Left cardiac atrium (tissue), 4 donors: ENCODE results near the gene AUTS2. TPM values are rescaled to one million over a fixed set of nuclear protein-coding genes. Genes with fewer than 3 reads are reported as not detected.
A peak's percentile ranks its signal among the peaks of the same experiment; 100 is the strongest.

Experiments
- ATAC-seq, 2 donors: fragments of 200-7000 bp; cut with Tn5 transposase; one replicate each; pipeline ENCODE4 v1.9.1; 2020; ENCODE audit warnings: mild to moderate bottlenecking in 2 of 2, moderate library complexity in 2 of 2
- DNase-seq: peaks from one replicate; pipeline ENCODE4 v3.0.0-alpha.2; 2020
- intact Hi-C, 2 donors: fragments of 100-400 bp; cut with DNase I; formaldehyde crosslinking; loops; one replicate each; pipeline versions ENCODE4 v1.14.1 to v1.15.1; 2022 to 2023
- total RNA-seq, 2 donors: library from RNA; stranded (reverse); fragmentation: NEBNext Ultra II Directional; extraction: Animal tissue kit (Norgen Biotek cat#: 25700); gene quantifications; one replicate each; pipeline ENCODE4 v1.2.1, GENCODE V29; 2021
- donor health status: DM: no; HTN: yes; CAD: no.
- donor health status: DM: no; HTN: yes; CAD: no; lungs with severe emphysema.
- donor health status: DM: yes; HTN: yes; CAD: no.
- donor health status: Dilated cardiomyopathy.

The AUTS2 gene
- total RNA-seq, 2 donors from 2014 or later = 10.5 to 15.2 TPM

DNA sequence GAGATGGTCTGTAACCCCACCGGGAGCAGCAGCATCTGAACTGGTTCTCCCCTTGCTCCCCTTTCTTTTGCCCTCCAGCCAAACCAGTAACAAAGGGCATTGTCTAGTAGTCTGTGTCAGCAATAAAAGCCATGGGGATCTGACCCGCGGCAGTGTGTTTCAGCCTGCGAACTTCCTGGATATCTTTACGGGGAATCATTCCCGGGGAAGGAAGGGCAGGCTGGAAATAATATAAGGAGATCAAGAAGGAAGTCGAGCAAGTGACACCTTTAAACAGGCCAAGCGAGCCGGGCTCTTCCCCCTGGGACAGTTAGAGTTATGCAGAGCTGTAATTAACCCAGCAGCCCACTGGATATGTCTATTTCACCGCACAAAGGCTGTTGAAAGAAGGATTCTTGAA is 872.5 kb downstream of the AUTS2 start:
- ATAC-seq (no peak), DNase-seq (no peak)
- intact Hi-C loops = no loop called here

DNA sequence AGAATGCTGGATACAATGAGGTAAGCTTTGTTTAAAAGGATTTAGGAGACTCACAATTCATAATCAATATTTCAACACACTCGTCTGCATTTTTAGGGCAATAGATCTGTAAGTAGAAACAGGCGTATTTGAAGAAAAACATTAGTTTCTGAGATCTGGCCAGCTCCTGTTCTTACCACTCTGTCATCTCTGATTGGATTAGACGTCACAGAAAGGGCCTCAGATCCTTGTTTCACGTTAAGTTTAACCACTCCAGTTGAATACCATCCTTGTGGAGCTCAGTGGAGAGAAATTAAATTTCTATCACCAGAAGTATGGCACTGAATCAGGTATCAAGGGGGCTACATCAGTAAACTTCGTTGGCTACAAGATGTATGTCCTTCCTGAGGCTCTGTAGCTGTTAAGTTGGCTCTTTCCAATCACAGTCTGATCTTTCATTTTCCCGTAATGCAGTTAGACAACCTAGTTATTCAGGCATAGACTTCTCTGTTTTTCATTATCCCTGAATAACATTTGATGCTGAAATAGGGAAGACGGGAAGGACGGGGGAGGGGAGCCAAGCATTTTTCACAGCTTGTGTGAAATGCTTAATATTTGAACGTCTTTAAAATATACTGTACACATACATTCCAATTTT is 874.4 kb downstream of the AUTS2 start:
- intact Hi-C loops = no loop called here
- no peak for ATAC-seq

DNA sequence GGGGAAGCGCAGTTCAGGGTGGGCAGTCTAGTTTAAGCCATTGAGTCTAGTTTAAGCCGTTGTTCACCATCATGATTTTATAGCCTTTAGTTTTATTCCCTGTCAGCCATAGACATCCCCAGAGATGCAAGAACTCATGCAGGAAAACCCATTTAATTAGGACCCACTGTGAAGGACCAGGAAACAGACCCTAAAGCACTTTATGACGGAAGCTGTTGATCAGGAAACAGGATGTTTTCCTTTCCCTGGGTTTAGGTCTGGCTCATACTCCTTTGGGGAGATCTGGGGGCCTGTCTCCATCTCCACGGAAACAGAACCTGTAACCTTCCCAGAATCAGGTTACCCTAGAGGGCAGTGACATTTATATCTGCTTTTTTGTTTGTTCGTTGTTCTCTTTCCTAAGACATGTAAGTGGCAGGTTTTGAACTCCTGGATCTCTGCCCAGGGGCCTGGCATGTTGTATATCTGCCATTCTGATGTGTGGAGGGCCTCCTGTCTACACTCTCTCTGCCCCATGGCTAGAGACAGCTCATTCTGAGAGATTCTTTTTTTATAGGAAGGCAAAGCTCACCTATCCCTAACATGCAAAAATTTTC is 876.5 kb downstream of the AUTS2 start:
- ATAC-seq (peak; percentile 54 to 79), DNase-seq (peak; percentile 35)
- intact Hi-C loops = no loop called here

More for the DNA sequence above, 874.4 kb downstream of the AUTS2 start:
- no peak for DNase-seq

DNA sequence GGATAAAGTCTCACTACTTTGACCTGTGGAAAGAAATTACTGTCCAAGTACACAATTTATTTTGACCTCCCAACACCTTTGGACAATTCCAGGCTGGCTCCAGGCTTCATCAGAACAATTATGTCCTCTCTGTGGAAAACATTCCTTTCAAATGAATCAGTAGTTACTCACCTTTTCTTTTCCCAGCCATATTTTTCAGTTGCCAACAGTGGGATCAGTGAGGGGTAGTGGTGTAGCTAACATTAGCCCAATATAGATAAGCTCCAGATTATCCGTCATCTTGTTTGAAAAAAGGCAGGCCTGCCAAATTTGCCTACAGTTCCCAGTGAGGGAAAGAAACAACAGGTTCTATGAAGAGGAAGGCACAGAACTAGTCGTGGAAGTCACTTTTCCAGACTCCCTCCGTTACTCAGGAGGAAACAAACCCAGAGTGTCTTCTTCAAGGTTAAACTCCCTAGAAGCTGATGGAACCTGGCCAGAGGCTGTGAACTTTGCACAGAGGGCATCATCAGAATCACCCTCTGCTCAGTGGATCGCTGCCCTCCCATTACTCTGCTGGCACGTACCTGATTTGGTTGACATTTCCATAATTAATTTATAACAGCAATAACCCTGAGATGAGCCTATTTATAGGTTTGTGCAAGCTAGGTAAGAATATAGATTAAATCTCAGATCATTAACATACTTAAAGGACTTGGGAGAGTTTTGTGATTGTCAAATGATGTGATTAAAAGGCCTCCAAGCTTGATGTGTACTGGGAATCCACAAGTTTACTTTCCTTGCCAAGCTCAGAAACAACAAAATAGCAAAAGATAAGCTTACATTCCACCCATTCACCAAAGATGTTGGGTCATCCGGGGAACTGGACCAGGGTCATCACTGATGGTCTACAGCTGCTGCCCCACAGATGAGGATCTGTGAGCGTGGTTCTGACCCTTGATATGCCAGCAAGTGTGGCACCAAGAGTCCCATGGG is 879.0 kb downstream of the AUTS2 start:
- ATAC-seq = peak; percentile 40 to 87
- intact Hi-C loops = no loop called here

DNA sequence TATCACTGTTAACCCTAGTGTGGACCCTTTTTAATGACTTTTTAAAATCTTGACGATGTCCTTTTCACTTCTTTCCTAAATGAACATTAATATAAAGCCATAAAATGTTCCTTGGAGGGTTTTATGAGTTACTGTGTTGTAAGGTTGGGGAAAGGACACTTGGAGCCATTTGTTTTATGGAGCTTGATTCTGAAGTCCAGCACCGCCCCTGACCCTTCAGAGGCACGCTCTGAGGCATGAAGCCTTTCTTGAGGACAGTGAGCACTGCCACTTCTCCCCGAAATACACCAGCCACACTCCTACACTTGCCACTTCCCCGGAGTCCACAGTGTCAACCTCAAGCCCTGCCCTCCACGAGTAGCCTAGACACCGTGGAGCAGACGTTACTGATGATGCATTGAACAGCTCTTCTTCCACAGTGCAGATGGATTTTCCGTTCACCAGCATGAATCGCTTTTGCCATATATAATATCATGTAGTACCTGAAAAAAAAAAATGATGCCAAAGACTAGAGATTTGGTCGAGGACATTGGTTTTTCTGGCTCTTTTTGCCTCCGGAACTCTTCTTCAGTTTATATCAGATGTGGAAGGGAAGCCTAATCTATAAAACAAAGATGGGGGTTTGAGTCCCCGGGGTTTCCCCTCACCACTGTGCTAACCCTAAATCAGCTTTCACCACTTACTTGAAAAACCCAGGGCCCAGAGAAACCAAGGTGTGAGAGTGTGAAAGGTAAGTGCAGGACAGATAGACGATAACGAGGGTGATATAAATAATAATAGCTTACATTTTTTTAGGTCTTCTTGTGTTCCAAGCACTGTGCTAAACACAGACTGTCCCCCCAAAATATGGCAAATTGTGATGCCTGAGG is 881.1 kb downstream of the AUTS2 start:
- DNase-seq (no peak), ATAC-seq (no peak)
- intact Hi-C loops = no loop called here

More for the DNA sequence above, 879.0 kb downstream of the AUTS2 start:
- no peak for DNase-seq

DNA sequence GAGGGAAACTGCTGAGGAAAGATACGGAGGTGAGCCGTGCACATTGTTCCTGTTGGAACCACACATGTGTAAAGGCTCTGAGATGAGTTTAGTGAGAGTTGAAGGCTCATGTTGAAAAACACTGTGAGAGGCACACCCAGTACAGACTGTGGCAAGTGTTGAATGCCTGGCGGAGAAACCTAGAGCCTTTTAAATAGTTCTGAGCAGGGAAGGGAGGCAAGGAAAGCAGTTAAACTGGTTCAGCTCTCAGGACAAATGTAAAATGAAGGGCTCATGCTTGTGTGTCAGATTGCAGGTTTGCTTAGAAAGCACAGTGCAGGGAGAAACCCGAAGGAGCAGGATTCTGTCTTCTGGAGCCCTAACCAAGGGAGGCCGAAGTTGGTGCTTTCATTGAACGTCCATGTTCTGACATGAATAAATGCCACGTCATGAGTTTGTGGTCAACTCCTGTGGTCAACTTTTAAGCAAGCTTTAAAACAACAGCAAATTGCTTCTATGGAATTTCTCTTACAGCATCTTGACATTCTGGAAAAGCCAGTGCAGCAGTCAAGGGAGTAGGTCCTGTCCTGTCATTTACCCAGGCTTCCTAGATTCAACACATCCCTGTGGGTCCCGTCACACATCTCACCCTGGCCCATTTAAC is 882.8 kb downstream of the AUTS2 start:
- intact Hi-C loops = no loop called here
- DNase-seq = no peak
- no peak for ATAC-seq

DNA sequence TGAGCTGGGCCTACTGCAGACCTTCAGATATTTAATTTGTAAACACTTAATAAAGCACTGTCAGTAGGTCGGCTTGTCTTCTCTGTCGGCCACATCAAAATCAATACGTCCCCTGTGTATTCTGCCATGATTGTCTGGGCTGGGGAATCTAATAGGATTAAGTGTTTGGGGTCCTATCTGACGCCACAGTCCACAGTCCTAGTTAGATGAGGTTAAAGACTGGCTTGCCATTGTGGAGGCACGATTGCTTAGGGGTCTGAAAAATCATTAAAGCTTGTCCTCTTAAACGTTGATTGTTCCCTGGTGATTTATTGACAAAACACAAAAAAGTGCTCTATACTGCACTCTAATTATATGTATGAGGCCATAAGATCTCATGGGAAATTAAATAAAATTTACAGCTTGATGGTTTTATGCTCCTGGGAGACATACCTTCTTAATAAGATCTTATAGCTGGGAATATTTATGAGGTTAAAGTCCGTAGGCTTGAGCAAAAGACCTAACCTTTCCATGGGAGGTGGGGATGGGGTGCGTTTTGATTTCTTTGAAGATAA is 883.4 kb downstream of the AUTS2 start:
- DNase-seq (no peak), ATAC-seq (no peak)
- intact Hi-C loops = no loop called here

DNA sequence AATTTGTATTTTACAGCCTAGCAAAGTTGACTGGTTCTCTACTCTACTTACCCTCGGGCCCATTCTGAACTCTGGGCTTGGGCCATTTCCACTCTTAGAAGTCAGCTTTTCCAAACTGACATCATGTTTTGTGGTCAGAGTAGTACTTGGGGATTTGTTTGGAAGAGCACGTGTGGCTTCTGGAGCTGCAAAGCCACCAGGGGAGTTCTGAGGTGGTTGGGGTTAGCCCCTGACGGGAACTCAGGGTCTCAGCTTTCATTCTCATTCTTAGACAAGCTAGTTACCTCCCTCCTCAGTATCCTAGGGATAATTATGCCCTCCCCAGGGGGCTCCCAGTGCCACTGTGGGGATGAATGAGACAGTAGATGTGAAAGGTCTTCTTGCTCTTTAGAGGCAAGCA is 886.0 kb downstream of the AUTS2 start:
- no peak for DNase-seq
- no peak for ATAC-seq
- intact Hi-C loops = no loop called here

DNA sequence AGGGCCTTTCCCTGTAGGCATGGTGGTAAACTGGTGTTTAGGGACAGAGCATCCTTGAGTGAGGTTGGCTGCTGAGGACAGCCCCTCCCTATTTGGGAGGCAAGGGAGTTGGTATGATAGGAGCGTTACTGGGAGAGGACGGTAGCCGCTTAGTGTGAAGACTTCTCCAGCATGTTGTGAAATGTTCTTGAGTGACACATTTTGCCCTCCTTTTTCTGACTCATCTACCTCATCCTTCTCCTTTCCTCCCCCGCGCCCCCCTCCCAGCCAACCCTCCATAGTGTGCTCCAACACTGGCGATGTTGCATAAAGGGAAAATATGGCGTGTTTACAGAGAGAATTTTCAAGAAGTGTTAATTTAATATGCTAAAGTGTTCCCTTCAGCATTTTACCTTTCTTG is 888.7 kb downstream of the AUTS2 start:
- DNase-seq = no peak
- intact Hi-C loops = no loop called here
- peak in 1 of 2 donors; percentile 81 for ATAC-seq

DNA sequence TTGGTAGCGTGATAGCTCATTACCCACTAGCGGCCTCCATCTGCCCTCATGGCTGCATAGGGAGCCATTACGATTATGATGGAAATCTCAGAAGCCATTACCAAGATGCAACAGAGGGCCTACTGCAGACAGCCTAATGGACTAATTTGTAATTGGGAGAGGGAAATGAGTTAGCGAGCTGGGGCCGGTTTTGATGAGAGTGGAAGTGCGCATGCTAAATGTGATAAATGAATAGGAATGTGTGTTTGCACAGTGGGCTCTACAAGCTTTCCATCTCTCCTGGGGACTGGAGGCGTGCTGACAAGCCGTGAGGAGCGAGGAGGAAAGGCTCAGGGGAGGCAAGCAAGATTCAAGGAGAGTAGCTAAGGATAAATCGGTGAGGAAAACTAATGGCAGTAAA is 889.2 kb downstream of the AUTS2 start:
- DNase-seq (no peak), ATAC-seq (no peak)
- intact Hi-C loops = no loop called here

DNA sequence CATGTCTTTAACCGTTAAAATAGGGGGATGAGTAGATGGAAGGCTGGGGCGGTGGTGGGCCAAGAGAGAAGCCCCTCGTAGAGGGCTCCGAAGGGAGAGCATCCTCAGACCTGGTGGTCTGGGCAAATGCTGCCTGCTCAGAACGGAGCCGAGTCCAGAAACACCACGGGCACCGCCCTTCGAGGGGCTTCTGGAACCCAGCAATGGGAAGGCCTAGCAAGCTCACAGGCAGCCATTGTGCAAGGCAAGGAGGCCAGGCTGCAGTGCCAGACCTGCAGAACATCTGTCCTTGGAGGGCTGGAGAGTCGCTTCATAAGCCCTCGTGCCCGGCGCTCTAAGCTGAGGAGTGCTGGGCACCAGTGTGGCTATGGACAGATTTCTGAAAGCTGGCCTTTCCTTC is 889.6 kb downstream of the AUTS2 start:
- intact Hi-C loops = no loop called here
- DNase-seq (no peak), ATAC-seq (no peak)

DNA sequence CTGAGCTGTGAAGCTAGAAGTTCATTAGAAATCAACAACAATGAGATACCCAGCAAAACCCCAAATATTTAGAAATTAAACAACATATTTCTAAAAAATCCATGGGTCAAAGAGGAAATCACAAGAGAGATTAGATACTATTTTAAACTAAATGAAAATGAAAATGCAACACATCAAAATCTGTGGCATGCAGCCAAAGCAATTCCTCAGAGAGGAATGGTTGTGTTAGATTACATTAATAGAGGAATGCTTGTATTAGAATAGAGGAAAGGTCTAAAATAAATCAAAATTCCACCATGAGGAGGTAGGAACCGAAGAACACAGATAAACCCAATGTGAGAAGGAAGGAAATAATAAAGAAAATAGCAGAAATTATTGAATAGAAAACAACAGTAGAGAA is 891.5 kb downstream of the AUTS2 start:
- DNase-seq (no peak), ATAC-seq (no peak)
- intact Hi-C loops = no loop called here

DNA sequence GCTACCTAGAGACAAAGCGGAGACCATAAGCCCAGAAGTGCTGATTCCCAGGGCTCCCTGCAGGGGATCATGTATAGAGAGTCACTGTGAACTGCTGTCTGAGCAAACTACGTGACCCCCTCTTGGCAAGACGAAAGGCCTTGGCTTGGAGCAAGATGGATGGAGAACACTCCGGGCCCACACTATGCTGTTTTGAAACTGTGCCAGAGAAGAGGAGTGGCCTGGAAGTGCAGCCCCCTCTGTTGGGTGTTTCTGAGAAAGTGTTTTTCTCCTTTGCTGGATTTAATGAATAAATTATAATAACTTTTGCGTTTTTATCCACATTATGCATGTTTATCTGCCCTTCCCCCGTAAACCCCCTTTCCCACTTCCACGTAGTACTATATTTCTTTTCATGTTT is 894.4 kb downstream of the AUTS2 start:
- no peak for DNase-seq
- intact Hi-C loops = no loop called here
- no peak for ATAC-seq

DNA sequence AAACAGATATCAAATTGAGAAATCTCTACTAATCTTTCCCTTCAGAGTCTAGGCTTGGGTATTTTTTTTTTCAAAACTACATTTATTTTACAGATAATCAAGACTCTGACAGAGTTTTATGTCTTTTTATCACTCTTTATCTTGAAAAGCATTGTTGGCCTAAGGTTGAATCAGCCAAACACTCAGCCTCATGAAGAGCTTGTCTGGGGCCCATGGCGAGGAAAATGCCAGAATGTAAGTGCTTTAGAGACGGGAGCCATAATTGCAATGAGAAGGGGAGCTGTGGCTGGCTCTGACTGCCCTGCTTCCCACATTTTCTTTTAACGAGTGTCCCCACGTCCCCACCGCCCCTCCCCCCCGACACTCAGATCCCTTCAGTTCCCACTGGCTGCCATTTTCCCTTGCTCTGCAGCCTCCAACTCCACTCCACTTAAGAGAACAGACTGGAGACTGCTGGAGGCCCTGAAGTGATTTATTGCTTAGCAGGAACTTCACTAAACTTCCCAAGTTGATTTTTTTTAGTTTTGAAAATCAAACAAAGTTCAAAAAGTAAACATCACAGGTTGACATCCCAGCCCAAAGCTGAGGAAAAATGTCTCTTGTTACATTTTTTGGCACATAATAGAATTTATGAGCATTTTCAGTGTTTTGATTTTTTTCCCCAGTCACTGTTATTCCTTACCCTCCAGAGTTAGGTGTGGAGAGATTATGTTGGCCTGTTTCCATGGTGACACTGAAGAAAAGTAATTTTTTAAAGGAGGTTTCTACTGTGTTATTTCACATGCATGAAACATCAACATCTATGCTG is 896.2 kb downstream of the AUTS2 start:
- no peak for DNase-seq
- intact Hi-C loops = no loop called here
- ATAC-seq = no peak

DNA sequence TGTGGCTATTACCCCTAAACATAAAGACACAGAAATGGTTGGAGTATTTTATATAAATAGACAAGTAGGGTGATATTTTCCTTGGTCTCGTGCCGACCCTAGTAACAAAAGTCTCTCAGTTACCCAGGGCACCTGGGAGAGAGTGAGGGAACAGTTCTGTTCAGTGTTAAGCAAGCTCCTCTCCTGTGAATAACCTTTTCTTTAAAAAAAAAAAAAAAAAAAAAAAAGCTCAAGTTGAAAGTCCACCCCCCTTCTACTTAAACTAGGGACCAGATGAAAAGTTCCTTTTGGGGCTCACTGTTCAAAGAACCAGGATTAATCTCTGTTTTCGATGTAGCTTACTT is 896.7 kb downstream of the AUTS2 start:
- intact Hi-C loops = no loop called here
- DNase-seq (no peak), ATAC-seq (no peak)

DNA sequence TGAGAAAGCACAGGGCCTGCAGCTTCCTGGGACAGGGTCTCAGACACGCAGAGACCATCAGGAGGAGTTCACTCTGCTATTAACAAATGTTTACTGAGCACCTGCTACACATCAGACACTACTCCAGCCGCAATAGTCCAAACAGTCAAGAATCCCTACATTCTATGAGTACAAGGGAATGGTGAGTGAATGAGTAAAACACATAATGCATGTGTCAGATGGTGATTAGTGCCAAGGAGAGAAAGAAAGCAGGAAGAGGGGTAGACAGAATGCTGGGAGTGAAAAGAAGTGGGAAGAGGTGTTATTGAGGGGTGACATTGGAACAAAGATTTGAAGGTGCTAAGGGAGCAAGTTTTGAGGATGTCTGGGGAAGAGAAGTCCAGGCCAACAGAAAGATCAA is 899.5 kb downstream of the AUTS2 start:
- intact Hi-C loops = no loop called here
- no peak for DNase-seq
- ATAC-seq = no peak

DNA sequence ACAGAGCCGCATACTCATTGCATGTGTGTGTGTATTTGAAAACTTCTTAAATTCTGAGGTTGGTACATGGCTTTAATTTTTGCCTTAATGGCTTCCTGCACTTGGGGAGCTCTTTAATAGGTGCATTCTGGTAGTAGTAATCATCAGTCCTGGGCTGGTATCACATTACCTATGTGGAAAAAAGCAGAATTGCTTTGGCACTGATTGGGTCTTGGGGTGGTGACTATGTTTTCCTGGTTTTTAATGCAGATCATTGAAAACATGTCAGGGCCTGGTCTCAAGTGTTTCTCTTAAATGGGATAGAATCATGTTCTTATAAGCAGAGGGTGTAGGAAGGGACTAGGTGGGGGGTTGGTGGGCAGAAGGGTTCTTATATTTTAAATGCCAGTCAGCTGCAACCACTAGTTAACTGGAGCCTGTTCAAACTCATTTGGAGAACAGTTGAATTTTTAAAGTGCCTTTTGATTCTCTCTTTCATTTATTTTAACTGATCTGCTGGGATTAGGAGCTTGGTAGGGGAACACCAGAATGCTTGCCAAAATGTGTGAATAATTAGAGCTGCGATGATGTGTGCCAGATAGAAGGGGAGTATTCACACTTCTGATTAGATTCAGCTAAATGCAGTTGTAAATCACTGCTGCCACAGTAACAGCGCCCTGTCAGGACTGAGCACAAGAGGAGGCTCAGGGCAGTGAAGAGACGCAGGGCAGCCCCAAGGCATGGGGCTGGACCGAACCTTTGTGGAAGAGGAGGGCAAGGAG is 900.1 kb downstream of the AUTS2 start:
- DNase-seq (no peak), ATAC-seq (peak in 1 of 2 donors; percentile 80)
- intact Hi-C loops = no loop called here
